Nucleus accumbens (tissue), 56 donors: ENCODE measurements around the gene DDX51.
"Not testable (repeated sequence)": the region's sequence is repeated elsewhere in the genome, so short reads cannot be mapped to it uniquely, and the experiment has no call there.

ENCODE experiments used
- DNase-seq, 56 donors: peaks; one replicate each; lab custom pipeline; 2025; lab: John Stamatoyannopoulos, UW

The DDX51 gene

DNA sequence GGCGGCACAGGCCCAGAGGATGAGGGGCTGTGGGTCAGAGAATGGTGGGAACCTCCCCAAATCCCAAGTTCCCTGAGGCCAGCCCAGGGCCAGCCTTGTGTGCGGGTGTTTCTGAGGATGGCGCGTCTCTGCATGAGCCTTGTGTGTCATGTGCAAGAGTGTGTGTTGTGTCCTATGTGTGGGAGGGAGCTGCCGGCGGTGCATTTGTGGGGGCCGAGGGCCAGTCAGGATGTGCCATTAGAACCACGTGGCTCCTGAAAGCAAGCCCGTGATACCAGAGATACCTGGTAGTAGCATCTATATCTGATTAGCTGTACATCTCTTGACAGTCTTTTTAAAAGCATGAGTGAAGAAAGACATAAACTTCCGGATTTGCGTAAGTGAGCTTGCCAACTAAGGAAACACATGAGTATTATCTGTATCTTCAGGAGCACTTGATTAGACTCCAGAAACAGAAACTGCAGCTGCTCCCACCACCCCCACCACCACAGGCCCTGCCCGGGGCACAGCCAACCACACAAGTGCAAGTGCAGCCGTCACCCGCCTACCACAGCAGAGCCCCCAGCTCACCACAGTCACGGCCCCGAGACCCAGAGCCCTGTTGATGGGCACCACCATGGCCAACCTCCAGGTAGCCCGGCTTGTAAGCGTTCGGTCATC is 19.2 kb downstream of the DDX51 start:
- no peak for DNase-seq

DNA sequence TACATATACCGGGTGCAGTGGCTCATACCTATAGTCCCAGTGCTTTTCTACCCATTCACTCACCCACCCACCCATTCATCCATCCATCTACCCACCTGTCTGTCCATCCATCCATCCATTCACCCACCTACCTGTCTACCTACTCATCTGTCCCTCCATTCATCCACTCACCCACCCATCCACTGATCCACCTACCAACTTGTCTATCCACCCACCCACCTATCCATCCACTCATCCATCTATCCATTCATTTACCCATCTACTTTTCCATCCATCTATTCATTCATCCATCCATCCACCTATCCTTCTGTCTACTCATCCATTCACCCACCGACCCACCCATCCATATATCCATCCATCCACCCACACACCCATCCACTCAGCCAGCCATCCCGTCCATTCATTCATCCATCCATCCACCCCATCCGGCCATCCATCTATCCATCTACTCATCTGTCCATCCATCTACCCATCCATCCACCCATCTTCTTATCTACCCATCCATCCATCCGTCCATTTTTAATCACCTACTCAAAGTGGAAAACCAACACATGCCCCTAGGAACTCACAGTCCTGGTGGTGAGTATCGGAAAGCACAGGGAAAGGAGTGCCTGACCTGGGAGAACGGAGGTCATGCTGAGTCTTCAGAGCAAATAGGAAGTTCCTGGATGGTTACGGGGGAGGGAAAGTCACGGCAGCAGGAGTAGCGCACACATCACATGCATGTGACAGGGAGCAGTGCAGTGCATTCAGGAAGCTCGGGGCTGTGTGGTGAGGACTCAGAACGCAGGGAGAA is 20.0 kb downstream of the DDX51 start:
- no peak for DNase-seq

DNA sequence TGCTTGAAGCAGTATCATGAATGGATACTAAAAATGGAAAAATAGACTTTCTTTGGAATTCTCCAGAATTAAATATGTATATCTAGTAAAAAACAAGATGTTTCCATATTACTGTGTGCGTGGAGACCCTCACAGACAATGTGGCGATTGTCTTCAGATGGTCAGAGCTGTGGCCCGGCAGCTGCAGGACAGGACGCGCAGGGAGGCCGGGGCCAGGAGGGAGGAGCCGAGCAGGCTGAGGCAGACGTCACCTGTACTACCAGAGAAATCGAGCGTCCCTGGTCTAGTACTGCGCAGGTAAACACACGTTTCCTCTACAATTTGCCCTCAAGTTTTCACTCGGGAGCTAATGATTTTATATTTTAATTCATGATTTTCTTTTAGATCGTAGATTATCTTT is 22.8 kb downstream of the DDX51 start:
- DNase-seq: no peak

DNA sequence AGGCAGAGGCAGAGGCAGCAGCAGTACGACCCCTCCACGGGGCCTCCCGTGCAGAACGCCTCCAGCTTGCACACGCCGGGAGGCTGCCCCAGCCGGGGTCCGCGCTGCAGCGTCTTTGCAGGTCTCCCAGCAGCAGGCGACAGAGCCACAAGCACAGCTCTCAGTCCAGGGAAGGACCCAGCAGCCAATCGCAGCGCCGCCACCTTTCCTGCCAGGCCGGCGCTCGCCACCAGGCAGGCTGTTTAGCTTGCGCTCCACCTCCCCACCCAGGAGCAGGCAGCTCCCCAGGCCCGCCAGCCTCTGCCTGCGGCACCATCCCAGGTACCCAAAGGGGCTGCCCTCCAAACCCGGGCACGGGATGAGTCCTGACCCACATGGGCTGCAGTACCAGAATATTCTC is 25.2 kb downstream of the DDX51 start:
- DNase-seq: no peak

DNA sequence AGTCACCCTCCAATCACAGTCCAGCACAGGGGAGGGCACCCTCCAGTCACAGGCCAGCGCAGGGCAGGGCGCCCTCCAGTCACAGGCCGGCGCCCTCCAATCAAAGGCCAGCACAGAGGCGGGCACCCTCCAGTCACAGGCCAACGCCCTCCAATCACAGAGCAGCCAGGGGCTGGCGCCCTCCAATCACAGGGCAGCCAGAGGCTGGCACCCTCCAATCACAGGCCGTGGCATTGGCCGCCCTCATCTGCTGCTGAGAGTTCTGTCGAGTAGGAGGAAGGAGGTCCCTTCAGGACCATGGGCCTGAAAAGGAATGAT is 26.6 kb downstream of the DDX51 start:
- DNase-seq: no peak

DNA sequence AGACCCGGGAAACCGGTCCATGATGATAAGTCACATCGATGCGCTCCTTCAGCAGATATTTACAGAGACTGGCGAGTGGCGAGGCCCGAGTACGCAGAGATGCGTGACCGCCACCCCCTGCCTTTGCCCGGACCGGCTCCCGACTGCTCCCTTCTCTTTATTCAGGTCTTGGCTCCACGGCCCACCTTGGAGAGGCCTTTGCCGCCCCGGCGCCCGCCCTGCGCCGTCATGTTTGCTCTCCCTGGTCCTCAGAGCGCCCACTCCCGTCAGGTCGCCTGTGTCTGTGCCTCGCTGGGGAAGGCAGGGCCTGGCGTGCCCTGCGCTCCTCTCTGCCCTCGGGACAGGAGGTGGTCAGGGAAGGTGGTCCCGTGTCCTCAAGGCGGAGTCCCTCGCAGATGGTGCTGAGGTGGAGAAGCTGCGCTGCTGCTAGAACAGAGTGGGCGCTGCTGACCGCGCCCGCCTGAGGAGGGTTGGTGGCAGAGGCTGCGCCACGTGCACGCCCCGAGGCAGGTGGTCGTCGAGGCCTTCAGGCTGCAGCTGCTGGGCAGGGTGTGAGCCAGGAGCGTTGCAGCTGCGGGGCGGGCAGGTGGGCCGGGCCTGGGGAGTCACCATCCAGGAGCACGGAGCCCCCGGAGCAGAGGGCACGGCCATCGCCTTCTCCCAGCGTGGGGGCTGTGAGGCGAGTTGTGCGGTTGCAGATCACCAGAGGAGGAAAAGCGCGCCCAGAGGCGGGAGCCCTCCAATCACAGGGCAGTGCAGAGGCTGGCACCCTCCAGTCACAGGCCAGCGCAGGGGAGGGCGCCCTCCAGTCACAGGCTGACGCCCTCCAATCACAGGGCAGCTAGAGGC is 27.2 kb downstream of the DDX51 start:
- DNase-seq: no peak

DNA sequence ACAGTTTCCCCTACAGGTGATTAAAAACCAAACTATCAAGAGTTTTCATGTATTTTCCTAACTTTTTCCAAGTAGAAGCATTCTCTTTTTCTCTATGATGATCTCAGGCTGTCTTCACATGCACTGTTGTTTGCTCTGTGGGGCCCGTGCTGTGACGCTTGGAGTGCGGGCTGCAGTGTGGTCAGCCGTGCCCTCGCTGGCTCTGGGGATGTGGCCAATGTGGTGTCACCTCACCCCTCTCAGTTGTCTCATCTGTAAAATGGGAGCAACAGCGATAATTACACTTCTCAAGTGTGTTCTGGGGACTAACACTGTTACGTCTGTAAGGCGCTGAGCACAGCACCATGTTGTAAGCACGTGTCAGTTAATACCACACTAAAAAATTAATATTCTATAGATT is 28.6 kb downstream of the DDX51 start:
- no peak for DNase-seq

DNA sequence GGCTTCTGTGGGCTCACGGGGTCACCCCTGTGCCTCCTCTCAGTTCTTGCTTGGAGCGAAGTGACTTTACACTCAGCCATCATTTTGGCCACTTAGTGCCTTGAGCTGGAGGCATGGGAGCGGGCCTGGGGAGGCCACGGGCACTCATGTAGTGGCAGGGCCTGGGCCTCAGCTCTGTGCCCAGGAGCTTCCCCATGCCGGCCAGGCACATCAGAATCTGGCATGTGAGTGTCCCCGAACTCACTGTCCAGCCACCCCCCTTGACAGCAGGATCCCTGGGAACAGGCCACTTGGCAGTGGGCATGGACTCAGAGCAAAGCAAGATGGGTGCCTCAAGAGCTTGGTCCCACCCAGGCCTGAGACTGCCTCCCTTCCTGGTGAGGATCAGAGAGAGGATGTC is 29.5 kb downstream of the DDX51 start:
- no peak for DNase-seq

DNA sequence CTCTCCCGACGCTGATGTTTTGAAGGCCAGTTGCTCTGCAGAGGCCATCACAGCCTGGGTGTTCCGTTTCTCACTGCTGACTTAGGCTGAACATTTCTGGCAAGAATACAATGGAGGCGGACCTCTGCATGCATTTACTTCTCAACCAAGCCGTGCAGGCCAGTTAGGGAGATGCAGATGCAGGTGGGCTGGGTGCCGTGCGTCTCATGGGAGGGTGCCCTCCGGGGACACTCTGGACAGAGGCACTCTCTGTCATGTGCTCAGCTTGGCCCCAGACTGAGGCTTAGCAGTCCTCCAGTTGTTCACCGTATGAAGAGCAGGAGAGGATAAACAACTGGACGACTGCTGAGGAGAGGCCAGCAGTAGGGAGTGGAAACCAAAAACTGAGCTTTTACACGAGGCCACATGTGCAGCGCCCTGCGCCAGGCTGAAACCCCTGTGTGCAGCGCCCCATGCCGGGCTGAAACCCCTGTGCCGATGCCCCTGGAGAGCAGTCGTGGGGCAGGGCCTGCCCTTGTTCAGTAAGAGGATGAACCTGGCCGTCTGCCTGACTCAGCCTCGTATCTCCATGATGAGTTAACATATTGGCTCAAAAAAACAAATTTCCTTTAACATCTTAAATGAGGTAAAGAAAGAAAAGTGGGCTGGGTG is 32.3 kb downstream of the DDX51 start:
- DNase-seq: no peak

DNA sequence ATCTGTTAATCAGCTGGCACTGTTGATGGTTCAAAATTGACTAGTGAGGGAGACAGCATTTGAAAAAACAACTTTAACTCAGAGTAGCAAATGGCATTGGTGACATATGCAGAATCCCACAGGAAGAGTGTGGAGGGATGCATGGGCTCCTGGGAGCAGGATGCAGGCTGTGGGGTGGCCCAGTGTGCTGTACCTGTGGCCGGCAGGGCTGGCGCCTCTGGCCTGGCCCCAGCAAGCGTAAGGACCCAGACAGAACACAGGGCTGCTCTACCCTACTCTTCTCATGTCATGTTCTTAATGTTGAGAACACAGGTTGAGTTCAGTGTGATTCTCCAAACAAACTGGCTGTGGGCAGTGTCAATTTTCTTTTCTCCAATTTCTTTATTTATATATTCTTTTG is 33.4 kb downstream of the DDX51 start:
- DNase-seq: no peak

DNA sequence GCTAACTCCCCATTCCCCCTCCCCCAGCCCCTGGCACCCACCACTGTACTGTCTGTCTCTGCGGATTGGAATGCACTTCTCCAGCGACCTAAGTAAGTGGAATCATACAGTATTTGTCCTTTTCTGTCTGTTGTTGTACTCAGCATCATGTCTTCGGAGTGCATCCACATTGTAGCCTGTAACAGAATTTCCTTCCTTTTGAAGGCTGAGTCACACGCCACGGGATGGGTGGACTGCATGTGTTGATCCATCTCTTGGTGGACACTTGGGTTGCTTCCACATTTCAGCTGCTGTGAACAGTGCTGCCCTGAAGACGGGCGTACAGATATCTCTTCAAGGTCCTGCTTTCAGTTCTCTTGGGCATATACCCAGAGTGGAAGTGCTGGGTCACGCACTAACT is 34.4 kb downstream of the DDX51 start:
- no peak for DNase-seq

DNA sequence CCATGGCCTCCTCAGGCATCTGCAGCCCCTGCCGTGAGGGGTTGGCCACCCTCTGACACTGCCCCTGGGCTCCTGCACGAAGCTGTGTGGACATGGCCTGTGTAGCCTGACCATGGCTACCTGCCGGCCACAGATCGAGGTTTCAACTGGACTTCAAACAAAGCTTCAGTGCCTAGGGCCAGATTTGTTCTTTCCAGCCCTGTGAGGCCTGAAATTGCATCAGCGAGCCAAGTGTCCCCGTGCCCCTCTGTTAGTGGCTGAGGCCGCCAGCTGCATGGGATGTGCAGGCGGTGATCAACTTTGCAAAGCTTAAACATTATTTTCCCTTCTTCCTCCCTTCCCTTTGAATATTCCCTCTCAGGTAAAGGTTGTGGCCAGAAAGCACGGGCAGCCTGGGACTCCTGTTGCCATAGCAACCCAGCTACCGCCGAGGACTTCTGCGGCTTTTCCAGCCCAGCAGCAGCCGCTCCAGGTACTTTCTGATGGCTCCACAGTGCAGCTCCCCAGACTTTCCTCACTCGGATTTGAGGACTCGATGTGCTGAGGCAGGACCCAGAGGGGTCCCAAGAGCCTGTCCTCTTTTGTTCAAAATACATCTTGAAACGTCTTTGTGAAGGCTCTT is 35.8 kb downstream of the DDX51 start:
- no peak for DNase-seq

DNA sequence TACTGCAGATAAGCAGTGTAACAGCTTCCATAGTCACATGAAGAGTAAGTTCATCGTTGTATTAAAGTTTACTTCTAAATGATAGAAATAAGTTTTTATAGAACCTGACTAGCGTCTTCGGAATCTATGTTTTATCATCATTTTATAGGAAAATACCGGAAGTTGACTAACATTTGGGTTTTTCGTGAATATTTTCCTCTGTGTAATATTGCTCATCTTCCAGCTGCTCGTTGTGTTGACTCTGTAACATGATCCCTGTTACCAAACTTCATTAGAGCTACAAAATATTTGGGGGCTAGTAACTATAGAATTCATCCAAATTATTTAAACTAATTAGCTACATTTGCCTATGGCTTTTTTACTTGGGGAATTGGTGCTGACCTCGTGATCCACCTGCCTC is 37.2 kb downstream of the DDX51 start:
- DNase-seq: no peak

DNA sequence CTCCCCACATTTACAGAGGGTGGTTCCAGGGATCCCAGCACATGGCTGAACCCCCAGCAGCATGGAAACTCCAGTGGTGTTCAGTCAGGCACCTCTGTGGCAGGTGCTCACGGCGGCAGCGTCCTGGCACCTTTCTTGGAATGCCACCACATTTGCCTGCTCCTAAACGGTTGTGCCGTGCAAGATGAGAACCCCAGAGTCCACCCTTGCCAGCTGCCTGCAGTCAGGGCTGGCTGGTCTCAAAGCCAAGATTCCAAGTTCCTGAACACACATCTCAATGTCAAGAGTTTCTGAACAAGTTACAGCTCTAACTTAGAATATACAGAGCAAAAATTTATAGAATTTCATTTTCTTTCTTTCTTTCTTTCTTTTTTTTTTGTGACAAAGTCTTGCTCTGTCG is 38.7 kb downstream of the DDX51 start:
- no peak for DNase-seq

DNA sequence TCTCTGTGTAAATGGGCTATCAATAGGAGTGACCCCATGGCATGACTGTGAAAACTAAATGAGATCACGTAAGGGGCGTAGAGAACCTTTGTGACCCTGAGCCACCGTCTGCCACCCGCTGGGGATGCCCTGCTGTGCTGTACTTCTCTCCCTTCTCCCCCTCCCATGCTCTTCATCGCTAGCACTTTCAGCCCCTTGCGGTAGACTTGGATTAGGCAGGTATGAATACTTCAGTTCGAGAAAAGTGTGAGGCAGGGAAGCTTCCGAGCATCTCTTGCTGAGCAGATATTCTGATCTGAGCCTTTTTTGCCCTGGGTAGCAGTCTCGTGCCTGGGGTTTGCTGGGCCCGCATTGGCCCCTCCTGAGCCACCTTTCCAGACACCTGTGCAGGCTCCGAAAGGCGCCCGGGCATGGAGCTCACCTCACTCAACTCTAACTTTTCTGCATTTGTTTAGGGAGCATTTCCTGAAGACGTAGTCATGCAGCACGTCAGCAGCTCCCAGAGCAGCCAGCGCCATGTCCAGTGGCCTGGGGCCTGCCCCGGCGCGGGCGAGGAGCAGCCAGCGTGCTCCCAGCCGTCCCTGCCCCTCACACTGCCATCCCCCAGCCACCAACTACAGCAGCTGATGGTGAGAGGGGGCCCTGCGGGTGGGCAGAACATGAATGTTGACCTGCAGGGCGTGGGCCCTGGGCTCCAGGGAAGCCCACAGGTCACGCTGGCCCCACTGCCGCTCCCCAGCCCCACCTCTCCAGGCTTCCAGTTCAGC is 40.4 kb downstream of the DDX51 start:
- DNase-seq: no peak

DNA sequence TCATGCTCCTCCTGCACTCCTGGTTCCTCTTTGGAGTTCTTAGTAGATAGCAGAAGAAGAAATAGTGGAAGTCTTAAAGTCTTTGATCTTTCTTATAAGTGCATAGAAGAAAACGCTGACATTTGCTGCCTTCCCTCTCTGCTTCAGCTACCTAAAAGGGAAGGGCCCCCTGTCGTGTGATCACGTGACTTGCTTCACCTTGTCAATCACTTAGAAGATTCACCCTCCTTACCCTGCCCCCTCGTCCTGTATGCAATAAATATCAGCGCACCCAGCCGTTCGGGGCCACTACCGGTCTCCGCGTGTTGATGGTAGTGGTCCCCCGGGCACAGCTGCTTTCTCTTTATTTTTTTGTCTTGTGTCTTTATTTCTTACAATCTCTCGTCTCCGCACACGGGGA is 41.0 kb downstream of the DDX51 start:
- DNase-seq: not testable (repeated sequence)

DNA sequence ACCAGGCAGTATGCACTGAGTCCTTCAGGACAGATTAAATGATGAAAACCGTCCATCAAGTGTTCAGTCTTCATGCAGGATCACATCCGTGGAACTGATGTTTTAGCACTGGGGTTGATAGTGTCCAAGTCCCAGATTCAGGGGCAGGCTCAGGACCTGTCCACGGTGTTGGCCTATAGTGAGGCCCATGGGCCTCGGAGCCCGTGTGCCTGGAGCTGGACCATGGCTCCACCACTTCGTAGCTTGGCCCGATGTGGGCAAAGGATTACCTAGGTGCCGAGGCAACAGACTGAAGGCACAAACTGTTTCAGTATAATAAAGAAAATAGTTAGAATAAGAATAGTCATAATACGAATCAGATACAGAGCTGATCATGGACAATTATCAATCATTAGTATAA is 41.8 kb downstream of the DDX51 start:
- no peak for DNase-seq

DNA sequence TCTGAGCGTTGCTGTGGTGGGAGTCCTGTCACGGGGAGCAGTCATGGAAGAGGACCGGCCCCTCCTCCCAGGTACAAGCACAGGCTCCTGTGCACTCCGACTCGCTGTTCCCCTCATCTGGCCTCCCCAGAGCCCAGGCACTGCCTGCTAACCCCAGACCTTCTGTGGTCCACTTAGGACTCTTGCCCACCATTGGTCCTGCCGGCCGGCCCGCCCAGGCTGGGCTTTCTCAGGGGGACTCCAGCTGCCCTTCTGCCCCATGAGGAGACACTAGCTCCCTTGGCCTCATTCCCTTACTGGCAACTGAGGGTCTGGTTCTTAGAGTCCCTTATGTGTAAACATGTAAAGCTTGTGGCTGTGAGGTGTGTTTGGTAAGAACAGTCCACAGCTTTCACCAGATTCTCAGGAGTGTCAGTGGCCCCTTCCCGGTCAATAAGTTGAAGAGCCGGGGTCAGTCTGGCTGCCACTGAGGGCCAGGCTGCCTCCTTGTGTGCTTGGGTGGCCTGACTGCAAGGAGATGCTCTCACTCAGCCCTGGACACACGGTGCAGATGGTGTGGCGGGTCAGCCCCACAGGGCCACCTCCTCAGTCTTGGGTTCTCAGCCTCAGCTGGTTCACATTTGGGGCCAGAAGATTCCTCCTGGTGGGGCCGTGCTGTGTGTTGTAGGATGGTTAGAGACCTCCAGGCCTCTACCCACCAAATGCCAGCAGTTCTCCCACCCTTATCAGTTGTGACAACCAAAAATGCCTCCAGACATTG is 43.6 kb downstream of the DDX51 start:
- DNase-seq: no peak

DNA sequence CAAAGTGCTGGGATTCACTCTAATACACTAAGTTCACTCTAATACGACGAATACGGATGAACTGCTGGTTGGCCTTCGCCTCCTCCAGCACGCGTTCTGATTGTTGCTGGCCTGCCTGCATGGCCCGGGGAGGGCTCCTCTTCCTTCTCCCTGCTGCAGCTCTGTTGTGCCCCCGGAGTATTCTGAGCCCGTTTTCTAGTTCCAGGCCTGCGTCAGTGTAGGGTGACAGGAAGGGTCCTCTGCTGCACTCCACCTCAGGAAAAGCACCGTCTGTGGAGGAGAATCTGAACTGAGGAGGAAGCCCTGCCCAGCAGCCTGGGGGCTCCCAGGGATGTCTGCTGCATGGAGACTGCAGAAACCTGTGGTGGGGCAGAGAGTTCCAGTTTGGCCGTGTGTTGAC is 44.4 kb downstream of the DDX51 start:
- no peak for DNase-seq
